ENCODE data around the gene RFWD3.

Gene RFWD3

GRCh38 chr16:74606521-74607309, 60.0 kb downstream of the RFWD3 start, which contains the start of gene GLG1 (continued):
- TF ChIP-seq ZNF16 (tag by site-specific recombination; IDR thresholded peaks at IDR 0.05; ENCODE audit: low read depth) (no peak), ZNF239 (tag by site-specific recombination; IDR thresholded peaks at IDR 0.05) (no peak), ZNF341 (tag by site-specific recombination; IDR thresholded peaks at IDR 0.05; ENCODE audit: low read depth) (peak; percentile 91), KLF7 (tag by site-specific recombination; IDR thresholded peaks at IDR 0.05; ENCODE audit: borderline replicate concordance) (no peak), ZNF558 (tag by site-specific recombination; IDR thresholded peaks at IDR 0.05) (no peak), PBX3 (CRISPR knock-in tag; IDR thresholded peaks at IDR 0.05) (no peak), ZNF692 (tag by site-specific recombination; IDR thresholded peaks at IDR 0.05) (peak; percentile 61), HOXA7 (CRISPR knock-in tag; IDR thresholded peaks at IDR 0.05; ENCODE audit: borderline replicate concordance) (no peak), ZNF792 (tag by site-specific recombination; IDR thresholded peaks at IDR 0.05) (no peak; the same call in 1 of the 2 replicates), ZNF157 (tag by site-specific recombination; IDR thresholded peaks at IDR 0.05) (no peak), ATF2 (tag by site-specific recombination; IDR thresholded peaks at IDR 0.05; ENCODE audit: low read depth) (no peak), ZNF610 (tag by site-specific recombination; IDR thresholded peaks at IDR 0.05; ENCODE audit: borderline replicate concordance) (no peak), PRDM1 (tag by site-specific recombination; IDR thresholded peaks at IDR 0.05) (peak; percentile 34), ZBTB20 (tag by site-specific recombination; IDR thresholded peaks at IDR 0.05) (peak; percentile 70; the same call in 1 of the 2 replicates), ZNF114 (tag by site-specific recombination; IDR thresholded peaks at IDR 0.05) (no peak), ZNF645 (tag by site-specific recombination; IDR thresholded peaks at IDR 0.05) (no peak), IKZF3 (tag by site-specific recombination; IDR thresholded peaks at IDR 0.05) (no peak), ZFP37 (tag by site-specific recombination; IDR thresholded peaks at IDR 0.05) (no peak), ZNF548 (tag by site-specific recombination; IDR thresholded peaks at IDR 0.05) (no peak), SETDB1 (IDR thresholded peaks at IDR 0.05; ENCODE audit: insufficient read length, low read length) (no peak), ZNF449 (tag by site-specific recombination; IDR thresholded peaks at IDR 0.05) (no peak), SALL2 (tag by site-specific recombination; IDR thresholded peaks at IDR 0.05; ENCODE audit: borderline replicate concordance) (no peak), ZNF19 (tag by site-specific recombination; IDR thresholded peaks at IDR 0.05; ENCODE audit: low read depth) (no peak), ZSCAN5A (tag by site-specific recombination; IDR thresholded peaks at IDR 0.05) (0 out of 2 replicates have a peak, but pooled peaks have one; percentile 28)
- TF ChIP-seq, protein P1, sequence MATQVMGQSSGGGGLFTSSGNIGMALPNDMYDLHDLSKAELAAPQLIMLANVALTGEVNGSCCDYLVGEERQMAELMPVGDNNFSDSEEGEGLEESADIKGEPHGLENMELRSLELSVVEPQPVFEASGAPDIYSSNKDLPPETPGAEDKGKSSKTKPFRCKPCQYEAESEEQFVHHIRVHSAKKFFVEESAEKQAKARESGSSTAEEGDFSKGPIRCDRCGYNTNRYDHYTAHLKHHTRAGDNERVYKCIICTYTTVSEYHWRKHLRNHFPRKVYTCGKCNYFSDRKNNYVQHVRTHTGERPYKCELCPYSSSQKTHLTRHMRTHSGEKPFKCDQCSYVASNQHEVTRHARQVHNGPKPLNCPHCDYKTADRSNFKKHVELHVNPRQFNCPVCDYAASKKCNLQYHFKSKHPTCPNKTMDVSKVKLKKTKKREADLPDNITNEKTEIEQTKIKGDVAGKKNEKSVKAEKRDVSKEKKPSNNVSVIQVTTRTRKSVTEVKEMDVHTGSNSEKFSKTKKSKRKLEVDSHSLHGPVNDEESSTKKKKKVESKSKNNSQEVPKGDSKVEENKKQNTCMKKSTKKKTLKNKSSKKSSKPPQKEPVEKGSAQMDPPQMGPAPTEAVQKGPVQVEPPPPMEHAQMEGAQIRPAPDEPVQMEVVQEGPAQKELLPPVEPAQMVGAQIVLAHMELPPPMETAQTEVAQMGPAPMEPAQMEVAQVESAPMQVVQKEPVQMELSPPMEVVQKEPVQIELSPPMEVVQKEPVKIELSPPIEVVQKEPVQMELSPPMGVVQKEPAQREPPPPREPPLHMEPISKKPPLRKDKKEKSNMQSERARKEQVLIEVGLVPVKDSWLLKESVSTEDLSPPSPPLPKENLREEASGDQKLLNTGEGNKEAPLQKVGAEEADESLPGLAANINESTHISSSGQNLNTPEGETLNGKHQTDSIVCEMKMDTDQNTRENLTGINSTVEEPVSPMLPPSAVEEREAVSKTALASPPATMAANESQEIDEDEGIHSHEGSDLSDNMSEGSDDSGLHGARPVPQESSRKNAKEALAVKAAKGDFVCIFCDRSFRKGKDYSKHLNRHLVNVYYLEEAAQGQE (tag by site-specific recombination; IDR thresholded peaks at IDR 0.05) = no peak
- TF ChIP-seq, protein P2, sequence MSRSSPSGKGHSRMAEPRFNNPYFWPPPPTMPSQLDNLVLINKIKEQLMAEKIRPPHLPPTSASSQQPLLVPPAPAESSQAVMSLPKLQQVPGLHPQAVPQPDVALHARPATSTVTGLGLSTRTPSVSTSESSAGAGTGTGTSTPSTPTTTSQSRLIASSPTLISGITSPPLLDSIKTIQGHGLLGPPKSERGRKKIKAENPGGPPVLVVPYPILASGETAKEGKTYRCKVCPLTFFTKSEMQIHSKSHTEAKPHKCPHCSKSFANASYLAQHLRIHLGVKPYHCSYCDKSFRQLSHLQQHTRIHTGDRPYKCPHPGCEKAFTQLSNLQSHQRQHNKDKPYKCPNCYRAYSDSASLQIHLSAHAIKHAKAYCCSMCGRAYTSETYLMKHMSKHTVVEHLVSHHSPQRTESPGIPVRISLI (tag by site-specific recombination; IDR thresholded peaks at IDR 0.05) = no peak

All from HEK293 (cell line).